ENCODE measurements around the gene ELMO1.
A peak's percentile ranks its signal among the peaks of the same experiment; 100 is the strongest.

ELMO1 gene

GRCh38 chr7:37446371-37446770 lies 2.3 kb downstream of the ELMO1 start:
- Histone ChIP-seq H3K27me3 (ENCODE audit: control insufficient read depth, insufficient read depth, low read length) (no peaks in the 10 kb centered on the region), H3K4me2 (ENCODE audit: low read length) (no peak overlapping the region), H3K79me2 (no peaks in the 10 kb centered on the region), H3K4me1 (peaks cover 19% of the 10 kb centered on the region), H2AFZ (peak overlapping the region; percentile 100), H3K9me3 (ENCODE audit: control insufficient read depth, low read length) (no peaks in the 10 kb centered on the region), H3K4me3 (ENCODE audit: low read depth, low read length) (no peak overlapping the region), H3K27ac (peak overlapping the region; percentile 81), H3K36me3 (ENCODE audit: control insufficient read depth, insufficient read depth, low read length) (no peaks in the 10 kb centered on the region), H3K9ac (no peak overlapping the region)
- no peak for TF ChIP-seq CTCF (IDR thresholded peaks at IDR 0.05)

GRCh38 chr7:37445790-37446189 lies 2.9 kb downstream of the ELMO1 start:
- H3K4me3 ChIP-seq (ENCODE audit: low read depth, low read length), result no peak overlapping the region
- no peak overlapping the region for H3K27ac ChIP-seq
- H3K9me3 ChIP-seq (ENCODE audit: control insufficient read depth, low read length), result no peaks in the 10 kb centered on the region
- no peak for TF ChIP-seq CTCF (IDR thresholded peaks at IDR 0.05)
- no peak overlapping the region for H3K9ac ChIP-seq
- no peak overlapping the region for H2AFZ ChIP-seq
- H3K4me2 ChIP-seq (ENCODE audit: low read length), result no peak overlapping the region
- H3K36me3 ChIP-seq (ENCODE audit: control insufficient read depth, insufficient read depth, low read length), result no peaks in the 10 kb centered on the region
- no peaks in the 10 kb centered on the region for H3K79me2 ChIP-seq
- peaks cover 19% of the 10 kb centered on the region for H3K4me1 ChIP-seq
- no peaks in the 10 kb centered on the region for H3K27me3 ChIP-seq (ENCODE audit: control insufficient read depth, insufficient read depth, low read length)

GRCh38 chr7:37445064-37445723 lies 3.5 kb downstream of the ELMO1 start:
- H3K79me2 ChIP-seq, result no peaks in the 10 kb centered on the region
- H3K9ac ChIP-seq, result no peak overlapping the region
- no peak overlapping the region for H2AFZ ChIP-seq
- no peak overlapping the region for H3K27ac ChIP-seq
- H3K4me3 ChIP-seq (ENCODE audit: low read depth, low read length), result no peak overlapping the region
- no peaks in the 10 kb centered on the region for H3K27me3 ChIP-seq (ENCODE audit: control insufficient read depth, insufficient read depth, low read length)
- TF ChIP-seq CTCF (IDR thresholded peaks at IDR 0.05), result no peak
- no peaks in the 10 kb centered on the region for H3K9me3 ChIP-seq (ENCODE audit: control insufficient read depth, low read length)
- H3K4me2 ChIP-seq (ENCODE audit: low read length), result no peak overlapping the region
- H3K4me1 ChIP-seq, result peaks cover 19% of the 10 kb centered on the region
- no peaks in the 10 kb centered on the region for H3K36me3 ChIP-seq (ENCODE audit: control insufficient read depth, insufficient read depth, low read length)

GRCh38 chr7:37443627-37444026 lies 5.0 kb downstream of the ELMO1 start:
- H3K79me2 ChIP-seq, result no peaks in the 10 kb centered on the region
- no peak overlapping the region for H2AFZ ChIP-seq
- H3K4me2 ChIP-seq (ENCODE audit: low read length), result no peak overlapping the region
- peaks cover 19% of the 10 kb centered on the region for H3K4me1 ChIP-seq
- no peak overlapping the region for H3K4me3 ChIP-seq (ENCODE audit: low read depth, low read length)
- H3K36me3 ChIP-seq (ENCODE audit: control insufficient read depth, insufficient read depth, low read length), result no peaks in the 10 kb centered on the region
- no peaks in the 10 kb centered on the region for H3K27me3 ChIP-seq (ENCODE audit: control insufficient read depth, insufficient read depth, low read length)
- TF ChIP-seq CTCF (IDR thresholded peaks at IDR 0.05), result no peak
- H3K27ac ChIP-seq, result no peak overlapping the region
- H3K9me3 ChIP-seq (ENCODE audit: control insufficient read depth, low read length), result no peaks in the 10 kb centered on the region
- no peak overlapping the region for H3K9ac ChIP-seq

- peaks cover 19% of the 10 kb centered on the region for H3K4me1 ChIP-seq
- no peak overlapping the region for H3K4me2 ChIP-seq (ENCODE audit: low read length)
- no peaks in the 10 kb centered on the region for H3K9me3 ChIP-seq (ENCODE audit: control insufficient read depth, low read length)
- no peaks in the 10 kb centered on the region for H3K27me3 ChIP-seq (ENCODE audit: control insufficient read depth, insufficient read depth, low read length)
- no peak overlapping the region for H2AFZ ChIP-seq
- H3K36me3 ChIP-seq (ENCODE audit: control insufficient read depth, insufficient read depth, low read length), result no peaks in the 10 kb centered on the region
- no peaks in the 10 kb centered on the region for H3K79me2 ChIP-seq
- no peak overlapping the region for H3K27ac ChIP-seq
- H3K4me3 ChIP-seq (ENCODE audit: low read depth, low read length), result no peak overlapping the region
- no peak overlapping the region for H3K9ac ChIP-seq
- no peak for TF ChIP-seq CTCF (IDR thresholded peaks at IDR 0.05)
These were observed 6.4 kb downstream of the ELMO1 start for GRCh38 chr7:37442268-37442667.
